Pancreas (tissue), 10 donors: ENCODE results near the gene CNTNAP4. TPM values are rescaled to one million over a fixed set of nuclear protein-coding genes. Genes with fewer than 3 reads are reported as not detected.
A peak's percentile ranks its signal among the peaks of the same experiment; 100 is the strongest.

ENCODE experiments used
- ATAC-seq, 4 donors: fragments of 200-7000 bp; cut with Tn5 transposase; one replicate each; pipeline versions ENCODE4 v1.8.0 to v1.9.1; 2020; ENCODE audit warnings: mild to moderate bottlenecking in 4 of 4, moderate library complexity in 4 of 4
- DNase-seq, 6 donors: peaks; one replicate each; pipeline ENCODE4 v3.0.0-alpha.2; 2020
- FAIRE-seq: peaks from 2 replicates; lab custom pipeline; 2012; peaks lifted over from hg19 to GRCh38; lab: Jason Lieb, UNC
- H3K27ac ChIP-seq, 4 donors: fragments of 200-600 bp; sonication (generic); 1 replicate in 3 of 4; 2 replicates in 1 of 4; pipeline versions ENCODE4 v1.5.0 to v1.8.0; 2020
- H3K27me3 ChIP-seq, 4 donors: fragments of 200-600 bp; one replicate each; pipeline ENCODE4 v1.8.0; 2021
- H3K36me3 ChIP-seq, 3 donors: fragments of 200-600 bp; sonication (generic) in 1 of 3; one replicate each; pipeline versions ENCODE4 v1.5.0 to v1.8.0; 2020 to 2021
- H3K4me1 ChIP-seq, 3 donors: fragments of 200-600 bp; one replicate each; pipeline ENCODE4 v1.8.0; 2021
- H3K4me3 ChIP-seq, 4 donors: fragments of 200-600 bp; sonication (generic) in 2 of 4; one replicate each; pipeline versions ENCODE4 v1.5.0 to v1.8.0; 2020 to 2021
- H3K9me3 ChIP-seq, 4 donors: fragments of 200-600 bp; one replicate each; pipeline ENCODE4 v1.8.0; 2021
- WGBS, 2 donors: extraction: QIAGEN DNeasy Blood & Tissue Kit; methylation state at CpG; one replicate each; pipeline ENCODE4 v1.1.7; 2013; 5-methylcytosine and 5-hydroxymethylcytosine counted together
- intact Hi-C, 3 donors: fragments of 100-400 bp; cut with DNase I; formaldehyde crosslinking; loops; one replicate each; pipeline versions ENCODE4 v1.11.1 to v1.14.2; 2022
- polyA plus RNA-seq, 2 donors: library from polyadenylated mRNA; stranded (reverse); fragments of 200-250 nt; gene quantifications; one replicate each; pipeline ENCODE4 v1.2.3, GENCODE V29; 2013
- total RNA-seq, 6 donors: library from RNA; stranded (reverse); fragmentation: NEBNext Ultra II Directional in 4 of 6; extraction: Animal tissue kit (Norgen Biotek cat#: 25700) in 4 of 6; gene quantifications; one replicate each; pipeline versions ENCODE4 v1.2.1 to v1.2.4, GENCODE V29; 2021 to 2023
- TF ChIP-seq, protein P1 (sequence below), 4 donors: fragments of 200-600 bp; sonication (generic) in 3 of 4; IDR thresholded peaks; one replicate each; pipeline versions ENCODE4 v1.5.0 to v1.8.0; 2021; ENCODE audit warnings: antibody characterized with exemption in 4 of 4
- donor health status: healthy with polysubstance abuse.
- donor health status: DM: no; HTN: no; CAD: no; lungs with moderate emphysema.
- donor health status: DM: no; HTN: no; CAD: no.
- donor health status: control.
- donor health status: control.
- donor health status: Bipolar disorder and iron deficiency.
- donor health status: DM: yes; HTN: yes; CAD: no.
- donor health status: DM: no; HTN: no; CAD: no.
- donor health status: DM: no; HTN: no; CAD: no.
- donor health status: DM: yes; HTN: yes; CAD: no.

The CNTNAP4 gene
- total and polyA plus RNA-seq, 8 donors = not detected

DNA sequence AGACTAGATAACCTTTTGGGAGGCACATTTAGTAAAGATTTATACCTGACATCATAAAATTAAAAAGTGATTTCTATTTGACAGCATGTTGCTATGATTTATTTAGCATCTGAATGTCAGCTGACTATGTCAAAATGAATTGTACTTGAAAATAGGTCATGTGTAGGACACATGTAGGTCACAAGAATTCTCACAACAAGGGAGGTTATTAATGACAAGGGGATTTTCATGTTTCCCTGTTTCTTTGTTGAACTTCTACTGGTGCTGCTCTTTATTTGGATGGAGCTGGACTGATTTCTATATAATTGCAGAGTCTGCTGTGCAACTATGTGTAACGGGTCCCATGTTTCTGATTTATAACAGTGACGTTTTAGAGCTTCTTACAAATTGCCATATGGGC lies 144.4 kb downstream of the CNTNAP4 start:
- Histone ChIP-seq H3K4me3 (no peak overlapping the region), H3K27ac (no peak overlapping the region), H3K36me3 (no peaks in the 10 kb centered on the region), H3K4me1 (no peaks in the 10 kb centered on the region), H3K27me3 (no peaks in the 10 kb centered on the region), H3K9me3 (no peaks in the 10 kb centered on the region)
- DNase-seq (no peak), FAIRE-seq (no peak), ATAC-seq (no peak)
- intact Hi-C loops = no loop called here
- 47 to 48% methylated on average over 2 of the region's 2 CpGs for WGBS, 2 donors
- TF ChIP-seq, protein P1, sequence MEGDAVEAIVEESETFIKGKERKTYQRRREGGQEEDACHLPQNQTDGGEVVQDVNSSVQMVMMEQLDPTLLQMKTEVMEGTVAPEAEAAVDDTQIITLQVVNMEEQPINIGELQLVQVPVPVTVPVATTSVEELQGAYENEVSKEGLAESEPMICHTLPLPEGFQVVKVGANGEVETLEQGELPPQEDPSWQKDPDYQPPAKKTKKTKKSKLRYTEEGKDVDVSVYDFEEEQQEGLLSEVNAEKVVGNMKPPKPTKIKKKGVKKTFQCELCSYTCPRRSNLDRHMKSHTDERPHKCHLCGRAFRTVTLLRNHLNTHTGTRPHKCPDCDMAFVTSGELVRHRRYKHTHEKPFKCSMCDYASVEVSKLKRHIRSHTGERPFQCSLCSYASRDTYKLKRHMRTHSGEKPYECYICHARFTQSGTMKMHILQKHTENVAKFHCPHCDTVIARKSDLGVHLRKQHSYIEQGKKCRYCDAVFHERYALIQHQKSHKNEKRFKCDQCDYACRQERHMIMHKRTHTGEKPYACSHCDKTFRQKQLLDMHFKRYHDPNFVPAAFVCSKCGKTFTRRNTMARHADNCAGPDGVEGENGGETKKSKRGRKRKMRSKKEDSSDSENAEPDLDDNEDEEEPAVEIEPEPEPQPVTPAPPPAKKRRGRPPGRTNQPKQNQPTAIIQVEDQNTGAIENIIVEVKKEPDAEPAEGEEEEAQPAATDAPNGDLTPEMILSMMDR (IDR thresholded peaks at IDR 0.05) = no peak

DNA sequence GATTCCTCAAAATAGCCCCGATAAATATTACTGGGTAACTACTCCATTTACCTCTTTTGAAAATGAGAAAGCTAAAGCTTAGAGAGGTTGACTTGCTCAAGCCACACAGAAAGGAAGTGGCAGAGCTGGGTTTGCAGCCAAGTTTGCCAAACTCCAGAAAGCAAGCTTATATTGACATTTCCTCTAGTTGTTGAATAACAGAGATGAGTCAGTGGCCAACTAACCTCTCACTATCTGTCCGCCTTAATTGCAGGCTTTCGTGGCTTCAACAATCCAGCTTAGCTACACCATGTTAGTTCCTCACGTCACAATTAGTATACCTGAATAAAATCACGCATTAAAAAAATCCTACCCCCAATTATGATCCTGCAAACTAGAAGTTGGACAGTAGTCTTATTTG lies 151.7 kb downstream of the CNTNAP4 start:
- no peak for FAIRE-seq
- no peaks in the 10 kb centered on the region for H3K27me3 ChIP-seq
- DNase-seq = no peak
- TF ChIP-seq, protein P1 (IDR thresholded peaks at IDR 0.05) = no peak
- H3K4me3 ChIP-seq = no peak overlapping the region
- H3K27ac ChIP-seq = no peak overlapping the region
- no peaks in the 10 kb centered on the region for H3K9me3 ChIP-seq
- peaks cover 0 to 3% (median 0%) of the 10 kb centered on the region in 3 donors for H3K4me1 ChIP-seq
- peak in 3 of 4 donors; percentile 50 to 77 (median 54) for ATAC-seq
- H3K36me3 ChIP-seq = no peaks in the 10 kb centered on the region
- intact Hi-C loops = no loop called here
- WGBS, 2 donors = 50 to 65% methylated on average over 5 of the region's 5 CpGs

DNA sequence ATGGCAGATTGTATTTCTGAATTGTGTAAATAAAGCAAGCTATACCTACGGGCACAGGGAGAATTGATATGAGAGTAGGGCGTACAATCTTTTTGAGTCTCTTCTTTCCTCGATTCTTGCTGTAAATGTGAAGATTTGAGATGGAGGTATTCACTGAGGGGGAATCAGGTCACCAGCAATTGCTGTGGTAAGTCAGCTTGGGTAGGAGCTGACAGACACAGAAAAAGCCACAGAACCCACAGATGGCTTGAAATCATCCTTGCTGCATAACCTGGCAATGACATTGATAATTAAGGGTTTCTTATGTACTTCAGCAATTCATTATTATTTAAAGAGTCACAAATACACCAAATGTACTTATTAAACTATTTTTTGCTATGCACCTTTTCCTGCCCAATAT lies 164.2 kb downstream of the CNTNAP4 start:
- TF ChIP-seq, protein P1 (IDR thresholded peaks at IDR 0.05) = no peak
- 73 to 76% methylated on average over 3 of the region's 3 CpGs for WGBS, 2 donors
- intact Hi-C loops = no loop called here
- no peak overlapping the region for H3K27ac ChIP-seq
- H3K9me3 ChIP-seq = no peaks in the 10 kb centered on the region
- ATAC-seq (no peak), DNase-seq (no peak), FAIRE-seq (no peak)
- H3K4me1 ChIP-seq = no peaks in the 10 kb centered on the region
- no peaks in the 10 kb centered on the region for H3K27me3 ChIP-seq
- H3K4me3 ChIP-seq = no peak overlapping the region
- H3K36me3 ChIP-seq = no peaks in the 10 kb centered on the region

DNA sequence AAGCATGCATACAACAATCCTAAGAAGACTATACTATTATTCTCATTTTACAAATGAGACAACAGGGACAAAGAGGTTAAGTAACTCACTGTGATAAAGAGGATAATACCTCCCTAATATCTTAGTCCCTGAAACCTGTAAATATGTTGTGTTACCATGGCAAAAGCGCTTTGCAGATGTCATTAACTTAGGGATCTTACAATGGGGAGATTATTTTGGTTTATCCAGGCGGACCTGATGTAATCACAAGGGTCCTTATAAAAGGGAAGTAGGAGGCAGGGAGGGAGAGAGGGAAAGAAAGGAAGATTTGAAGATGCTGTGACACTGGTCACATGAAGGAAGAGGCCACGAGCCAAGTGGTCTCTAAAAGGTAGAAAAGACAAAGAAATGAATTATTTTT lies 164.7 kb downstream of the CNTNAP4 start:
- no peaks in the 10 kb centered on the region for H3K4me1 ChIP-seq
- no peaks in the 10 kb centered on the region for H3K9me3 ChIP-seq
- intact Hi-C loops = no loop called here
- ATAC-seq (no peak), DNase-seq (no peak), FAIRE-seq (no peak)
- no peaks in the 10 kb centered on the region for H3K27me3 ChIP-seq
- WGBS, 2 donors = 79 to 84% methylated on average over 3 of the region's 3 CpGs
- no peak overlapping the region for H3K4me3 ChIP-seq
- TF ChIP-seq, protein P1 (IDR thresholded peaks at IDR 0.05) = no peak
- H3K36me3 ChIP-seq = no peaks in the 10 kb centered on the region
- H3K27ac ChIP-seq = no peak overlapping the region

DNA sequence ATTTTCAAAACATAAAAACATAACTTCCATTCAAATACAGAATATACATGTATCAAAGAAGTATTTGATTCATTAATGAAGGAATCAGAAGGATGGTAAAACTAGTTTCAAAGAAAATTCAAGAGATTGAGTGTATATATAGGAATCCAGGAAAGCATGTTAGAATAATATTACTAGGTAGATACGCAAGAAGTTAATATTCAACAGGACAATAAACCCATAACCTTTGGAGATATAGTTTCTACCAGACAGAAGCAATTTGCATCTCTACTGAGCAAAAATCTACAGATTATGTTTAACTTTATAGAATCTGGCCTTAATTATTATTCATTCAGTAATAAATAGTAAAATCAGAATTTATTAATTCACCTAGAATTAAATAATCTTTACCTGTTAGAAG lies 166.8 kb downstream of the CNTNAP4 start:
- Histone ChIP-seq H3K4me1 (no peaks in the 10 kb centered on the region), H3K4me3 (no peak overlapping the region), H3K27me3 (no peaks in the 10 kb centered on the region), H3K36me3 (no peaks in the 10 kb centered on the region), H3K9me3 (no peaks in the 10 kb centered on the region), H3K27ac (no peak overlapping the region)
- ATAC-seq (no peak), DNase-seq (no peak), FAIRE-seq (peak; percentile 59)
- intact Hi-C loops = no loop called here
- TF ChIP-seq, protein P1 (IDR thresholded peaks at IDR 0.05) = no peak
- 68 to 92% methylated on average over 1 of the region's 1 CpG for WGBS, 2 donors
